Stimulated activated CD4-positive, alpha-beta T cell treated with anti-CD3 and anti-CD28 coated beads, TNF-alpha, amount 100 ng/mL, for 4 hours (primary cell): Measurements from ENCODE around the gene ZSCAN30.

Experiments used
- DNase-seq, 3 experiments: peaks; one replicate each; pipeline ENCODE4 v3.0.0-alpha.2; 2020; ENCODE audit warnings: low read depth in 3 of 3

ZSCAN30 gene

DNA sequence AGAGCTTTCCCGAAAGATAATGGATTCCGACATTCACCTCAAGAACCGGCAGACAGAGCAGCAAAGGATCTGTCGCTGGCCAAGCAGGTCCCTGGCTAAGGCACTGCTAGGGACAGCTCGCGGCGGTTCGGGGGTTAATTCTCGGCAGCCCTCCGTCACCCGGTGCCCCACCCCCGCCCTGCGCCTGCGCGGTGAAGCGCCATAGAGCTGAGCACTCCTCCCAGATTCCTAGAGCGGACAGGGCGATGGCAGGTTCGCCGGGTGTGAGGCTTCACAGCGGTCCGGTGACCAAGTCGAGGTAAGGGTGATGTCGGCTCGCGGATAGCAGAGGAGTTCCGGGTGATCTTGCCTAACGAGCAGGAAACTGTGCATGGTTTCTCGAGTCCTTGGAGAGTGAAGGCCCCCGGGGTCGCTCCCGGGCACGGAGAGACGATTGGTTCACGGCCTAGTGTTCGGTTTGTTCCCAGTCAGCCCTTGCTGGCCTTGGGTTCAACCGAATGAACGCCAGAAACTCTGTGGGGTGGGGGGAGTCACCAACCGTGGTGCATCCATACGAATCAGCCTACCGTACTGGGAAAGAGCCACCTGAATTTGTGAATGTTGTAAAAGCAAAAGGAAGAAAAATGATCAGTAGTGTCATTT, at the start of gene ZSCAN30:
ZSCAN30 (minus strand) TSS at position 136 of the 642 bp plus-strand sequence. CDS start 25,877 bp downstream, outside the sequence.
- DNase-seq = peak; percentile 91 to 95 (median 94)

DNA sequence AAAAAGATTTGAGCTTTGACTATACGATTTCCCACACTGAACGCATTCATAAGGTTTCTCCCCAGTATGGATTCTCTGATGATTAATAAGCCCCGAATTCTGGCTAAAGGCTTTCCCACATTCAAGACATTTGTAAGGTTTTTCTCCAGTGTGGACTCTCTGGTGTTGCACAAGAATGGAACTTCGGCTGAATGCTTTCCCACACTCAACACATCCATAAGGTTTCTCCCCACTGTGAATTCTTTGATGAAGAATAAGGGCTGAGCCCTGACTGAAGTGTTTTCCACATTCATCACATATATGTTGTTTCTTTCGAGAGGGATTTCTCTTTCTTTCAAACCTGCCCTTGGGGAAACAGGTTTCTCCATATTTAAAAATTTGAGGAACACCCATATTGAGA, 47.3 kb upstream of the ZSCAN30 start:
- no peak for DNase-seq

DNA sequence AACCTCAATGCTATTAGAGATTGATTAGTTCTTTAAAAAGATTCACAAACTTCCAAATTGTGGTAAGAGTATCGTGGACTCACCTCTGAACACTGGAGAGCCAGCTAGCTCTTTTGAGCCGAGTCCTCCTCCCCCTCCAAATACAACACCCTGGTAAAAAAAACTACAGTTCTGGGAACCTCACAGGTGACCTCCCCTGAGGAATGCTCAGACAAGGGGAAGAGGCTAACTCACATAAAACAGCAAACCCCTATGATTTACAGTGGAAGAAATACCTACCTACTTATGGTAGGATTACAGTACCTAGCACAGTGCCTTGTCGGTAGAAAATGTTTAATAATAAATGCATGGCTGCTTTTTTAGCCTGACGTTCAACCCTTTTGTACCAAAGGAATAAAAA, 45.8 kb upstream of the ZSCAN30 start:
- DNase-seq = no peak

DNA sequence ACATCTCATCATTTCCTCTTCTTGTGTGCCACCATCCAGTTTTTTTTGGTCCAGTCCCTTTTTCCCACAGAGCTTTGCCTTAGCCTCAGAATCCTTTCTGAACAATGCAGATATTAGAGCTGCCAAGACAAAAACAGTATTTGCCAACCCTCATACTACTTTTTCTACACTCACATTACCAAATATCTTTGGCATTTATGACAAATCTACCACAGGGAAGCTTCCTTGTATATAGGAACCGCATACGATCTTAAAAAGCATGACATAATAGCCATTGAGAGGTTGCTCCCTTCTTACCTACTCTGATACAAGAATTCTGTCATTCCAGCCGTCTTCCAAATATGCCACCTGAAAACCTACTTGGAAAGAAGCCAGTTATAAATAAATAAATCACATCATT, 44.8 kb upstream of the ZSCAN30 start:
- DNase-seq = no peak

DNA sequence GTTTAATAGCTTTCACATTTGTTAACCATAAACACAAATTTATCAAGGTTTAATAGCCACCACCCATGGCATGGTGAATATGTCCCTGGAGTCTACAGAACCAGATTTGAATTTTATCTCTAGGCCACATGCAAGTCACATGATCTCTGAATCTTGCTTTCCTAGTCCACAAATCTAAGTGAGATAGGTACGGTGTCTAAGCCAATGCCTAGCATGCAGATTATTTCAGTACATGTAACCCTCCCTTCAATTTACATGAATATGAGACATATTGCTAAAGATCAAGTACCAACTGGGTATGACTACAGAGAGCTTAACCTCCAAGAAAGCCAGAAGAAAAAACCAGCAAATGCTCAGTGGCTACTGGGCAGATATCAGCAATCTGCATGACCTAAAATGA, 44.2 kb upstream of the ZSCAN30 start:
- DNase-seq = no peak

DNA sequence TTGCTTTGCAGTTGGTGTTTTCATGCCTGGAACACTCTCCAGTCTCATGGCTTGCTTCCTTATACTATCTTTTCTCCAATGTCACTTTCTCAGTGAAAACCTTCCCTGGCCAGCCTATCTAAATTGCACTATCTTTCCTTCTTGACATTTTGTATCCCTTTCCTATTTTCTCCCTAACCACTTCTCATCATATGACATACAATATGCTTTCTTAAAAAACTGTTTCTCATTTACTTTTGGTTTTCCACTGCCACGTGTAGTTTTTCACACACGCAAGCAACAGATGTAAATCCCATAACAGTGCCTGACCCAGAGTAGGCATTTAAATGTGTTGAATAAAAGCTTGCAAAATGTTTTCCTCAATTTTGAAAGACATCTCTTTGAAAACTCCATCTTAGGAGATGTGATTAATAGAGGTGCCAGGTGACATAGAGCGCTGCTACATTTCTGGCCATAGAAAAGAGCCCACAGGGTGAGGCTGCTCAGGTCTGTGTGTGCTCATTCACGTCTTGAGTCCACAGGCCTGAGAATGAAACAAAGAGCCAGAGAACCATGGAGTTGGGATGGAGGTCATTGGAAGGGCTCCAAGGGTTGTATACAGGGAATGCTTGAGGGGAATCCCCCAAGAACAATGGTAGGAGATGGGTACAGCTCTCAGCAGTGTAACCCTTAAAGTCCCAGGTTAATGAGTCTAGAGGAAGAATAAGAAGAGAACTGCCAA, 41.5 kb upstream of the ZSCAN30 start:
- DNase-seq = no peak

DNA sequence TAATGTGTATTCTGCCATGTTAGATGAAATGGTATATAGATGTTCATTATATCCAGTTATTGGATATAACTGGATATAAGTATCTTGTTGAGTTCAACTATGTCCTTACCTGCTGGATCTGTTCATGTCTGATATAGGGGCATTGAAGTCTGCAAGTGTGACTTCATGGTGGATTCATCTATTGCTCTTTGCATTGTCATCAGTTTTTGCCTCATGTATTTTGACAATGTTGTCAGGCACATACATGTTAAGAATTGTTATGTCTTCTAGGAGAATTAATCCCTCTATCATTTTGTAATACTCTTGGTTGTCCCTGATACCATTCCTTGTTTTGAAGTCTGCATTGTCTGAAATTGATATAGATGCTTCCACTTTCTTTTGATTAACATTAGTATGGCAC, 38.8 kb upstream of the ZSCAN30 start:
- no peak for DNase-seq

DNA sequence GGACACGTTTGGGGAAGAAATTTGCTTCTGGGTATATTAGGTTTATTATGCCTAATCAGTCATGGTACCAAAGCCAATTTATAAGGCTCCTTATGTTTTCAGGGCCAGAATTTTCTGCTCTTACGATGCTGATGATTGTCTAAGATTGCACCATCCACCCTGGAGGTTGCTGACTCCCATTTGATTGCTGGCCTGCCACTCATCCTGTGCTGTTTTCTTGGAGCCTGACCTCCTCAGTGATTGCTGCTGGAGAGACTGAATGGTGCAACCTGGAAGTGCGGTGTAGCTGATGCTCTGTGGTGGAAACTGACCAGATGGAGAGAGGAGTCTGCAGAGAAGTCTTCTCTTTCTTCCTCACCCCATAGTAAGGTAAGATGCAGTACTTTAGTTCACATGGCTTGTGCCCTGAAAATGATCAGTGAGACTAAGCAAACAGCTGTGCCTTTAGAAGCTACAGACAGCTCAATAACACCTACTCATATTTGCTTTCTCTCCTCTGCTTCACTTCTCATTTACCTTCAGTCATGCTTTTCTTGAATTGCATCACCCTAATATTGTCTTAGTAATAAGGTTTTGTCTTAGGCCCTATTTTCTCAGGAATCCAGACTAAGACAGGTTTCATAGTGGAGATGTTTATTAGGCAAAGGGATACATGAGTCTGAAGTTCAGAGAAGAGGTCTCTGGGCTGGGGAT, 36.8 kb upstream of the ZSCAN30 start:
- DNase-seq = no peak

DNA sequence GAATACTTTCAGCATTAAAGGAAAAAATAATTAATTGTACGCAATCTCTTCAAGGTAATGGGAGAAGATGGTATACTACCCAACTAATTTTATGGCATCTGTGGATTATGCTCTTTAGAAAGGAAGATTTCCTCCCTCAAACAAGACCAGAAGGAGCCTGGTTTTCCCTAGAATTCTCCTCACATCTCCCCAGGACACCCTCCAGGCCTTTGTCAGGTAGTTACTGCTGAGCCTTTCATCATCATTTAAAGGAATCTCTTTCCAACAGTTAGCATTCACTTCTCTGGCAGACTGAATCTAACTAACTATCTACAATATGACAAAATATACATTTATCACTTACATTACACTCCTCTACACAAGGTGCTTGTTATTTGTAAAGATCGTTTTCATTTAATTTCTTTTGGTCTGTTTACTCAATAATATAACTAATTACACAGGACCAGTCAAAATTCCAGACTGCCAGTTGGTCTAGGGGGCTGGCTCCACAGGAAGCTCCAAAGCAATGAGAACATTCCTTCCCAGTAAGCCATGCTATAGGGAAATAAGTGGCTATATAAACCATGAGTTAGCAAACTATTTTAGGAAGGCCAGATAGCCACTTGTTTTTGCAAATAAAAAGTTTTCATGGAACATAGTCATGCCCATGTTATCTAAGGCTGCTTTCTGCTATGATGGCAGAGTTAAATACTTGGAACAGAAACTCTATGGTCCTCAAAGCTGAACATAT, 35.1 kb upstream of the ZSCAN30 start:
- no peak for DNase-seq

DNA sequence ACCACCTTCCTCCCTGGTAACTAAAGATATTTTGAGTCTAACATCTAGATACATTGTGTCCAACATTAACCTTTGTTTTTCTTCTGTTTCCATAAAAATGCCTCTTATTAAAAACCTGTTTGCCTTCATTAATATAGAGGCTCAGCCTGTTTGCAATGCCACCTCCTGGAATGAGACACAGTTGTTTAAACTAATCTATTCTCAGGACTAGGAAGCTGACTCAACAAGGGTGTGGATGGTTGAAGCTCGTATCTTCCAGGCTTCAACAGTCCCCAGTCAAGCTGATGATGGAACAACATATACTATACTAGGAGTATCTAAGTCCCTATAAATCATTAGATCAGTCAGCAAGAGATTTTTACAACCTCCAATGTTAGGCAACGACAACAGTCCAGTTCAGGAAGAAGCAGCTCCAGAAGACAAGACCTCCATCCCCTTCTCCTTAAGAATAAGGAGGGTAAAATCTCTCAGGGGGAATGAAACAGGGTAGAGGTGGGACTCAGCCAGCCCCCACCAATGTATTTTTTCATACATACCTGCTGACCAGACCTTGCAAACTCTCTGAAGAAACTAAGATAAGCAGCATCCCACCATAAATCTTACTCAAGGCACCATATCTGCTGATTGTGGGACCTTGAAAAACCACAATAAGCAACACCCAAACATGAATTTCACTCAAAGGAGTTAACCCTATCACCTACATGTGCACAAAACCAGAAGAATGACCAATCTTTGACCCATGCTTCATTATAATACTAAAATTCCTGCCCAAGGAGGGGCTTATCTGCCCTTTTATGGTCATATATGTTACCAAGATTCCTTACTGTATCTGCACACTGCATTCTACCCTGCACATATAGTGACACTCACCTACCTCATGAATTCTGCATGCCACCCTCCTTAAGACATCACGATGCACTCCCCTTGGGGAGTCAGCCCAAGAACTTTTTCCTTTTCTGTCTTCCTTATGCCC, 32.7 kb upstream of the ZSCAN30 start:
- no peak for DNase-seq

DNA sequence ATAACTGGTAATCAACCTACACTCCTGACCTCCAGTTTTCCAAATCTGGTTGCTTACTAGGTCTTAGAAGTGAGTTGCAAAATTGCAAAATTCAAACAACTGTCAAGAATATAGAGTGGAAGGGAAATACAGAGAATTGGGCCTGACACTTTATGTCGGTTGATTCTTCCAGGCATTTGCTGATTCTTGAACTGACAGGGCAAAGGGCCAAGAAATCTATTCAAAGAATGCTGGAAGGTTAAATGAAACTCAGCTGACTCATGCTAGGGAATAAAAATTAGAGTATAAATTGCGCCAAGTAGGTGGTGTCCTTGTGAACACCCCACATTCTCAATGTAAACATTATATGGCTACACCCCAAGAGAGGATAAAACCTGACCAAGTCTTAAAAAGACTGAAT, 21.5 kb upstream of the ZSCAN30 start:
- DNase-seq = no peak

DNA sequence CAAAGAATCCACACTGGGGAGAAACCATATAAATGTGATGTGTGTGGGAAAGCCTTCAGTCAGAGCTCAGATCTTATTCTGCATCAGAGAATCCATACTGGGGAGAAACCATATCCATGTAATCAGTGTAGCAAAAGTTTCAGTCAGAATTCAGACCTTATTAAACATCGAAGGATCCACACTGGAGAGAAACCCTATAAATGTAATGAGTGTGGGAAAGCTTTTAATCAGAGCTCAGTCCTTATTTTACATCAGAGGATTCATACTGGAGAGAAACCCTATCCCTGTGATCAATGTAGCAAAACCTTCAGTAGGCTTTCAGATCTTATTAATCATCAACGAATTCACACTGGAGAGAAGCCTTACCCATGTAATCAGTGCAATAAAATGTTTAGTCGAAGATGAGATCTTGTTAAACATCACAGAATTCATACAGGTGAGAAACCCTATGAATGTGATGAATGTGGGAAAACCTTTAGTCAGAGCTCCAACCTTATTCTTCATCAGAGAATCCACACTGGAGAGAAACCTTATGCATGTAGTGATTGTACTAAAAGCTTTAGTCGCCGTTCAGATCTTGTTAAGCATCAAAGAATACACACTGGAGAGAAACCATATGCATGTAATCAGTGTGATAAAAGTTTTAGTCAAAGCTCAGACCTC, 16.7 kb upstream of the ZSCAN30 start:
- DNase-seq = no peak

DNA sequence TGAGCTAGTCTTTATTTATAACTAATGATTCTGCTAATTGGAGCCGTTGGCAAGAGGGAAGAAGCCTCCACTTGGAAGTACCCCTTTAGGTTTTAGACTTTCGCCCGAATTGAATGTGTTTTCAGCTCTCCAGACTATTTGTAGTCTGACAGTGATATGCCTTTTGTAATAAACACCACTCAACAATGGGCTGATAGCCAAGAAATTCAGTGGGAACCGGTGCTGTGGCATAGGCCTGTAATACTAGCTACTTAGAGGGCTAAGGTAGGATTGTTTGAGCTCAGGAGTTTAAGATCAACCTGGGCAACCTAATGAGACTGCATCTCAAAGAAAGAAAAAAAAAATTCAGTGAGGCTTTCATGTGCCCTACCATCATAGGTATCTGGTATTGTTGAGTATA, 13.6 kb upstream of the ZSCAN30 start:
- no peak for DNase-seq

DNA sequence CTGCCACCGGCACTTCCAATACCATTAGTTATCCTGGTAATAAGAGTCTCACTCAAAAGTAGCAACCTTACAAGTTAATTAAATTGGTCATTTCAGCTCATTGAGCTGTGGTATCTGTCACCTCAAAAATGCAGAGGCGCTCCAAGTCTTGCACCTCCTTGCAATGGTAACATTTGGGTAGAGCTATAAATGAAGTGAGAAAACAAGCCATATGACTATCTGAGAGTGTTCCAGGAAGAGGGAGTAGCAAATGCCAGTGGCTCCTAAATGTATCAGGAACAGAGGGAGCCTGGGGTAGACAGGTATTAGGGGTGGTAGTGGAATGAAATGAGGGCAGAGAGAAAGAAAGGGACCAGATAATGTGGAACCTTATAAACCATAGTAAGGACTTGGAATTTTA, 6.0 kb upstream of the ZSCAN30 start:
- DNase-seq = no peak

DNA sequence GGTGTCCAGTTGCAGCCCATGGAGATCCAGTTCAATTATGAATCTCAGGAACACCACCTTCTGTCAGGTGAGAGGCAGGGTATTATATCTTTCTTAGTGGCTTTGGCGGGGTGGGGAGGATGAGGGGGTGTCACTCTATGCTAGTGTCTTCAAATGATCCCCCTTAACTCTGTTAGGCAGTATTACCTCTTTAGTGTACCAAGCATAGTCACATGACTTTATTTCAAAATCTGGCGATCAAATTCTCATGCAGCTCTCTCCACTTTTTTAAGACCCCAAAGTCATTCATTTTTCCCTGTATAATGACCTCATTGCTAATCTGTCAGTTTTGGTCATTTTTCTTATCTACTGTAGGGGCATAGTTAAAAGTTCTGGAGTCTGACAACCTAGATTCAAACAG, 1.1 kb upstream of the ZSCAN30 start:
- no peak for DNase-seq

DNA sequence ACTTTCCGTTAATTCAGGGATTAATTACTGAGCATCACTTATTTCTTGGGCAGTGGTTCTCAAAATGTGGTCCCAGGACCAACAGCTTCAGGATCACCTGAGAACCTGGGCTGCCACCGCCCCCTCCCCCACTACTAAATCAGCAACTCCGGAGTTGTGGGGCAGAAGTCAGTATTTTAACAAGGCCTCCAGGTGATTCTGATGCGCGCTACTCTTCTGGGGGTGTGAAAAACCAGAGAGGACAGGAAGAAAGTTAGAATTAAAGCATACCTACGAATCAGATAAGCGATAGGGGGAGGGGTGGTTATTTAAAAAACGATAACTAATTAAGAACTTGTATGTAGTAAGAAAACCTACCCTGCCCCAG, 319 bp downstream of the ZSCAN30 start:
- no peak for DNase-seq

DNA sequence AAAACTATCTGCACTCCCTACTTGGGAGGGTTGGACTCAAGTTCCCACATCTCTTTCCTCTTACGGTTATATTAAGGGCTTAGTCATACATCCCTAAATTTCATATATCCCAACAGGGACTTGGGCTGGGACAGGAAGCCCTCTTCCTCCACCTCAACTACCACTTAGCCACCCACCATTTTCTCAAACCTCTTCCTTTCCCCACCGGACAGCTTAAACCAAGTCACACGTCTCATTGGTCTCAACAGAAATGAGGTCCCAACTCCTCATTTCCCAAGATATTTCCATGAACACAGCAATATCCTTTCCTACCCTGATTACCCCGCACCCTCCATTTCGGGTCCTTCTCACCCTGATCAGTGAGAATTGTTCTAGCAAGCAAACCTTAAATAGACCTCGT, 736 bp downstream of the ZSCAN30 start:
- DNase-seq = no peak

DNA sequence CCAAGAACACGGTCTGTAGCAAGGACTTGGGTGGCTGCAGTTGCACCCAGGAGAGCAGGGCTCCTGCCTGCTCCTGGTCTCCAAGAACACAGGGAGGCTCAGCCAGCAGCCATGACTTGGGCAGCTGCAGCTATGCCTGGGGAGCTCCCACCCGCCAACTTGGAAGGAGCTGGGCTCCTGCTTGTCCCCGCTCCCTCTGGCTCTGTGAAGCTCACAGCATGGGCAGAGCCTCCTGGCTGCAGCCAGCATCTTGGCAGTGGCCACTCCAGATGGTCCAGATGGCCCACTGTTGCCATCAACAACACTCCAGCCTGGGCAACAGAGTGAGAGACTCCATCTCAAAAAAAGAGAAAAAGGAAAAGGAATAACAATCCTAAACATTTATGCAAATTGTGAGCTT, 5.2 kb downstream of the ZSCAN30 start:
- DNase-seq = no peak

DNA sequence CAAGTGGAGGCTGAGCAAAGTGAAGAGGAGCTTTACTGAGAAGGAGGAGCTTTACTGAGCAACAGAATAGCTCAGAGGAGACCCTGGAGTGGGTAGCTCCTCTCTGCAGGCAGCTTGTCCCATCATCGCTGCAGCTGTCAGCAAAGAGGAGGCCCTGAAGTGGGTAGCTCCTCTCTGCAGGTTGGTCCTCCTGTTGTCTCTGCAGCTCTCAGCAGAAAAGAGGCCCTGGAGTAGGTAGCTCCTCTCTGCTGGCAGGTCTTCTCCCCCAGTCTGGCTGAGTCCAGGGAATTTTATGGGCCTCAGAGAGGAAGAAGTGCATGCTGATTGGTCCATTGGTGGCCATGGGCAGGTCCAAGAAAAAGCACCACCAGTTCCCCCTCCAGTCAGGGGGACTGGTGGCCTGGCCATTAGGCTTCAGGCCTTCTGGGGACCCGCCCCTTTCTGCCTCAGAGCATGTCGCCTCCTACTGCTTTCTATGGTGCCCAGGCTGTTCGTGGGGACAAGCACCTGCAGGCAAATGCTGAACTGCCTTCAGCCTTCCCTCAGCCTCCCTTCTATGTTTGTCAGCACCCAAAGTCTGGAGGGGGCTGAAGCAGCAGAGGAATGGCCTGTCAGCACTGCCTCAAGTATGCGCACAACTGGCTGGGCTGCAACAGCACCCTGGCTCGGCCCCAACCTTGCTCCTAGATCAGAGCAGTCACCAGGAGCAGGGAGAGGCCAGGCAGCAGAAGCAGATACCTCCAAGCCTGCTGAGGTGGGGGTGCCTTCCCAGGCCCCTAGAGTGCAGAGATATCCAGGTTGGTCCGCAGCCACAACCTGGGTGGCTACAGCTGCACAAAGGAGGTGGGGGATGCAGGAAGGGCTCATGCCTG, 5.9 kb downstream of the ZSCAN30 start:
- no peak for DNase-seq

DNA sequence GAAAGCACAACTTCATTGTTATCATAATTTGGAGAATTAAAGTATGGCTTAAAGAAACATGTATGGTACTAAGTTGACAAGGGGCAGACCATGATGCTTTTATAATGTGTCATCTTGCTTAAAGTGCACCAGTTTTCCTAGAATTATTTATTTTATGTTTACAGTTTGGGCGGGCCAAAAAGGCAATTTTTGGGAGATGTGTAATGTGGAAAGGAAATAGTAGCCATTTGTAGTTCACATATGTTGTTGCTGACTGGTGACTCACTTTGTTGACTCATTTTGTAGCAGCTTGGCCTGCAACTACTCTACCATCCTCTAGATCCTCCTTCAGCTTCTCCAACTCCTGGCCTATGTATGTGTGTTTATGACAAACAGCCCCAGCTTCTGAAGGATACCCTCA, 7.7 kb downstream of the ZSCAN30 start:
- no peak for DNase-seq
